ENCODE measurements around the gene C1orf105.
"Not testable (repeated sequence)": the region's sequence is repeated elsewhere in the genome, so short reads cannot be mapped to it uniquely, and the experiment has no call there.

The C1orf105 gene

GRCh38 chr1:172494166-172494565, 73.7 kb downstream of the C1orf105 start:
- DNase-seq = no peak

GRCh38 chr1:172496127-172496526, 75.6 kb downstream of the C1orf105 start:
- not testable (repeated sequence) for DNase-seq

GRCh38 chr1:172496678-172497077, 76.2 kb downstream of the C1orf105 start:
- no peak for DNase-seq

- no peak for DNase-seq
Observed at GRCh38 chr1:172497230-172497629, 76.7 kb downstream of the C1orf105 start.

GRCh38 chr1:172498857-172499256, 78.4 kb downstream of the C1orf105 start:
- DNase-seq = no peak

- no peak for DNase-seq
Observed at GRCh38 chr1:172499636-172500141, 79.2 kb downstream of the C1orf105 start.

- no peak for DNase-seq
Observed at GRCh38 chr1:172500207-172500606, 79.7 kb downstream of the C1orf105 start.

GRCh38 chr1:172507741-172508140, 87.3 kb downstream of the C1orf105 start:
- DNase-seq = no peak

GRCh38 chr1:172510479-172510878, 90.0 kb downstream of the C1orf105 start:
- DNase-seq = no peak

- no peak for DNase-seq
Observed at GRCh38 chr1:172512591-172512990, 92.1 kb downstream of the C1orf105 start.

GRCh38 chr1:172513479-172513878, 93.0 kb downstream of the C1orf105 start:
- DNase-seq = no peak

- DNase-seq = no peak
Observed at GRCh38 chr1:172514108-172514507, 93.6 kb downstream of the C1orf105 start.

- no peak for DNase-seq
Observed at GRCh38 chr1:172515436-172515835, 95.0 kb downstream of the C1orf105 start.

GRCh38 chr1:172515927-172516326, 95.4 kb downstream of the C1orf105 start:
- no peak for DNase-seq

GRCh38 chr1:172517081-172517480, 96.6 kb downstream of the C1orf105 start:
- no peak for DNase-seq

GRCh38 chr1:172517545-172517944, 97.1 kb downstream of the C1orf105 start:
- DNase-seq = no peak
